BJ (cell line): ENCODE data around the gene TJP2. TPM values are rescaled to one million over a fixed set of nuclear protein-coding genes. Genes with fewer than 3 reads are reported as not detected.

Source experiments
- CTCF ChIA-PET: fragments of 350-600 bp; formaldehyde crosslinking; extraction: SDS; loops from one replicate; lab custom pipeline; 2021; ENCODE audit warnings: antibody characterized with exemption, inconsistent platforms; lab: Yijun Ruan, JAX
- POLR2A ChIA-PET: fragments of 300-600 bp; sonication (Branson Sonifier 250); formaldehyde crosslinking; extraction: SDS; loops from one replicate; lab custom pipeline; 2021; ENCODE audit warnings: antibody characterized with exemption; lab: Charles Lee
- DNase-seq: peaks from one replicate; pipeline ENCODE4 v3.0.0-alpha.2; 2011; ENCODE audit warnings: low read depth
- H3K27me3 ChIP-seq: 2 replicates; pipeline ENCODE4 v1.6.0; 2011; ENCODE audit warnings: low read length; ENCODE audit not compliant: control insufficient read depth, insufficient read depth
- H3K36me3 ChIP-seq: 2 replicates; pipeline ENCODE4 v1.5.1; 2011; ENCODE audit warnings: low read length; ENCODE audit not compliant: control insufficient read depth, insufficient read depth
- H3K4me3 ChIP-seq: 2 replicates; pipeline ENCODE4 v1.5.1; 2011; ENCODE audit warnings: low read depth, mild to moderate bottlenecking, control low read depth, low read length
- CTCF ChIP-seq: IDR thresholded peaks from 2 replicates; pipeline ENCODE4 v1.5.1; 2011; ENCODE audit warnings: low read depth, mild to moderate bottlenecking, control low read depth, inconsistent platforms, low read length, moderate library complexity; ENCODE audit not compliant: insufficient read depth
- polyA plus RNA-seq: library from polyadenylated mRNA; depleted of rRNA; stranded (reverse); fragments of >200 nt; gene quantifications from 2 replicates; pipeline ENCODE4 v1.2.3, GENCODE V29; 2011

Gene TJP2
- polyA plus RNA-seq, 1 experiment = 5.6 TPM

GRCh38 chr9:69229367-69229766, 55.3 kb downstream of the TJP2 start:
- DNase-seq = no peak
- Histone ChIP-seq H3K36me3 (no peaks in the 10 kb centered on the region; the same call in 1 of the 2 replicates), H3K27me3 (no peaks in the 10 kb centered on the region), H3K4me3 (no peak overlapping the region)
- CTCF ChIA-PET = no interaction called here
- TF ChIP-seq CTCF = no peak
- POLR2A ChIA-PET = no interaction called here

GRCh38 chr9:69232135-69232534, 58.1 kb downstream of the TJP2 start:
- Histone ChIP-seq H3K4me3 (no peak overlapping the region), H3K36me3 (peaks cover 3% of the 10 kb centered on the region), H3K27me3 (no peaks in the 10 kb centered on the region)
- no peak for DNase-seq
- TF ChIP-seq CTCF = no peak
- ChIA-PET POLR2A (no interaction called here), CTCF (interaction anchor here (1.0 to 1.3 kb wide), 2 partner anchors 8 to 10 kb away, joined by 4 to 6 read pairs; no protein-coding TSS in a partner anchor)

GRCh38 chr9:69234683-69235082, 60.6 kb downstream of the TJP2 start:
- CTCF ChIA-PET = no interaction called here
- Histone ChIP-seq H3K4me3 (no peak overlapping the region), H3K27me3 (no peaks in the 10 kb centered on the region), H3K36me3 (peaks cover 3% of the 10 kb centered on the region)
- TF ChIP-seq CTCF = no peak
- POLR2A ChIA-PET = no interaction called here
- no peak for DNase-seq

GRCh38 chr9:69236188-69236587, 62.1 kb downstream of the TJP2 start:
- no peak for DNase-seq
- Histone ChIP-seq H3K36me3 (peaks cover 3% of the 10 kb centered on the region), H3K4me3 (no peak overlapping the region), H3K27me3 (no peaks in the 10 kb centered on the region)
- ChIA-PET POLR2A (no interaction called here), CTCF (interaction anchor here (1.1 to 2.3 kb wide), 2 partner anchors 11 to 13 kb away, joined by 3 to 11 read pairs; no protein-coding TSS in a partner anchor)
- no peak for TF ChIP-seq CTCF

GRCh38 chr9:69237702-69238295, 63.7 kb downstream of the TJP2 start:
- no peak for TF ChIP-seq CTCF
- Histone ChIP-seq H3K4me3 (no peak overlapping the region), H3K27me3 (no peaks in the 10 kb centered on the region), H3K36me3 (peaks cover 3% of the 10 kb centered on the region)
- POLR2A ChIA-PET = no interaction called here
- DNase-seq = no peak
- CTCF ChIA-PET = interaction anchor here (0.9 to 2.3 kb wide), 2 partner anchors 11 to 15 kb away, joined by 4 to 11 read pairs; no protein-coding TSS in a partner anchor
